ENCODE data around the gene PACRG.
"Not testable (repeated sequence)": the region's sequence is repeated elsewhere in the genome, so short reads cannot be mapped to it uniquely, and the experiment has no call there.

PACRG gene

GRCh38 chr6:162942866-162943265 is 215.1 kb downstream of the PACRG start:
- DNase-seq (ENCODE audit: low spot score), result no peak

DNA sequence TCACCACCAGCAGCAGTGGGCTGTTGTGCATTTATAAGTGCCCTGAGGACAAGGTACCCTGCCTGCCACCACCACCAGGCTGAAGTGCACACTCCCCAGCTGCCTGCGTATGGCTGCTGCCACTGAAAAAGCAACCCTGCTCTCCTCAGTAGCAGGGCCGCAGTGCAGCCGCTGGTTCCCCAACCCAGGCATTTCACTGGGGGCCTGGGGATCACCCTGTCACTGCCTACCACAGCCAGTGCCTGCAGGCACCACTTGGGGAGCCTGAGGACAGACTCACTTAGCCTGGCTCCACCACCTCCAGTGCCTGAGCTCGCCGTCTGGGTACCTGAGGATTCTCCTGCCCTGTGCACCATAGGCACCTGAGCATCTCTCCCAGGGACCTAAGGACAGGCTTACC is 215.6 kb downstream of the PACRG start:
- no peak for DNase-seq (ENCODE audit: low spot score)

GRCh38 chr6:162951164-162951743 is 223.5 kb downstream of the PACRG start:
- DNase-seq (ENCODE audit: low spot score), result no peak

DNA sequence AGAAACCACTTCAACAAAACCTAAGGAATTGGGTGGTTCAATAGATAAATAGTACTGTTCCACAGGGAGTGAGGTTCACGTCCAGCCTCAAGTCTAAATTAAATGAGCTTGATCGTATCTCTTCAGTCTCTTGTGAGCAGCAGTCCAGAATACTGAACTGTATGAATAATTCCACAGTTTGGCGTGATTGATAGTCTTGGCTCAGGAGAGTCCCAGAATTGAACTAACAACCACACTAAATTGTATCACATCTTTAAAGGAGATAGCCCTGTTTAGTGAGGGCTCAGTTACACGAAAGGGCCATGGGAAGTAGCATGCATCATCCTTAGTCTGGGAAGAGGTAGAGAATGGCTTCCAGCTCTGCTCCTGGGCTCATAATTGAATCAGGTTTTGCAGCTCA is 224.6 kb downstream of the PACRG start:
- no peak for DNase-seq (ENCODE audit: low spot score)

DNA sequence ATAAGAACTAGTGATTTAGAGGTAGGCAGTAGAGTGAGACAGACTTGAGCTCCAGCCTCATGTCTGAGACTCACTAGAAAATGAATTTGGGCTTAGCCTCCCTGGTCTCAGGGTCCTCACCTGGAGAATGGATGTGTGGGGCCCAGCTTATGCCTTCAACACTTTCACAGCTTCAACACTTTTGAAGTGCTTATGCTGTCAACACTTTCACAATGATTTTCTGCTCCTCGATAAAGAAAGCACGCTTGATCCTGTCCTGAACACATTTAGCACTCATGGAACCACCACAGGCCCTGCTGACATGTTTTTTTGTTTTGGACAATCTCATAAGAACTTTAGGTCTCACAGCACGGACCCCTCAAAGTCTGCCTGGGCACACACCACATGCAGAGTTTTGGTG is 229.3 kb downstream of the PACRG start:
- no peak for DNase-seq (ENCODE audit: low spot score)

DNA sequence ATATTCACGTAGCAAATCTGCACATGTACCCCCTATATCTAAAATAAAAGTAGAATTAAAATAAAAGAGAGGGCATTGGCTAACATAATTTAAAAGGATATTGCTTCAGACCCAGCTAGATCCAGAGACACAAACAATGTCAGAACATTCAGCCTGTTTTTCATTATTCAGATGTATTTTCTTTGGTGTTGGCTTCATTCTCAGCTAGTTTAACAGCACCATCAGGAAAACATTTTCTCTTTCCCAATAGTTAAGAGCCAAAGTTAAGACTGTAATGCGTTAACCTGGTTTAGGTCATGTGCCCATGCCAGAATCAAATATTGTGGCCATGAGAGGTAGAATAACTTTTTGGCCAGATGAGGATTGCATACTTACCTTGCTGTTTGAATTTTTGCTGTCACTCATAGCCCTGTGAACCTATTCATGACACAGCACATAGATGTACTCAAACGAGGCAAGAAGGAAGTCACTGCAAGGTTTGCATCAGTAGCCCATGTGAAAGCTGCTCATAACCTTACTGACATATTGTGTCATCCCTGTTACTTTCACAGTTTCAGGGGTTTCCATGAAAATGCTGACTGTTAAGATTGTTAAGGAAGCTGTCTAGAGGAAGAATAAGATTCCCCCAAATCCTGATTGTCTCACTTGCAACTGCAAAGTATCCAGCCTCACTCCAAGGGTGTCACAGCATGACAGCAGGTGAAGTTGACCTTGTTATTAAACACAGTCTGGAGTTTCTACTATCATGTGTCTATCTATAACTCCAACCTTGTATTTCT is 233.1 kb downstream of the PACRG start:
- no peak for DNase-seq (ENCODE audit: low spot score)

DNA sequence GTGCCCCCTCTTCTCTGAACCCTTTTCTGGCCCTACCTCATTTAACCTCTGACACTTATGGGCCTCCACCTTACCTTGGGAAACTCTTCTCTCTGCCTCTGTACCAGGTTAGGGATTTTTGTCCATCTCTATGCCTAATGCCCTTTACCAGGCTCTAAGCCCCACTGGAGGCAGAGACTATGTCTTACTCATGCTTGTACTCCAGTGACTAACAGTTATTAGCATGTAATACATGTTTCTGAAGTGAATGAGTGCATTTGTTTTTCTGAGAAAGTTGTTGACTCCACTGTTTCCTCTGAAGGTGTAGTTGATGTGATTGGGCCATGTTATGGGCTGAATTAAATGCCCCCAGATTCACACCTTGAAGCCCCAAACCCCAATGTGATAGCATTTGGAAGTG is 234.3 kb downstream of the PACRG start:
- DNase-seq (ENCODE audit: low spot score), result no peak

DNA sequence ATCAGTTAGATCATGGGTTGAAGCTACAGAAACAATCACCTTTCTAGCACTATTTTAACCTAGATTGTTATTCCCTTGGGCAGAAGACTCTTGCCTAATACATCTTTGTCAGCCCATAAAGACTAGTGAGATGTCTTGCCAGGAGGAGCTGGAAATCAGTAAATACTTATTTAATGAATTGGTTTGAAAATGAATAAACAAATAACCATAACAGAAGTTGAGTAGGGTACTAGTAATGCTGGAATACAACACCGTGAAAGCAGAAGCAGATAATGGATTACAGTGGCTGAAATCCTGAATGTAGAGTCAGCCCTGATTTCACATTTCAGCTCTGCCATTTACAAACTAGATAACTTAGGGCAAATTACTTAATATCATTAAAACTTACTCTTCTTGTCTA is 236.1 kb downstream of the PACRG start:
- DNase-seq (ENCODE audit: low spot score), result no peak

DNA sequence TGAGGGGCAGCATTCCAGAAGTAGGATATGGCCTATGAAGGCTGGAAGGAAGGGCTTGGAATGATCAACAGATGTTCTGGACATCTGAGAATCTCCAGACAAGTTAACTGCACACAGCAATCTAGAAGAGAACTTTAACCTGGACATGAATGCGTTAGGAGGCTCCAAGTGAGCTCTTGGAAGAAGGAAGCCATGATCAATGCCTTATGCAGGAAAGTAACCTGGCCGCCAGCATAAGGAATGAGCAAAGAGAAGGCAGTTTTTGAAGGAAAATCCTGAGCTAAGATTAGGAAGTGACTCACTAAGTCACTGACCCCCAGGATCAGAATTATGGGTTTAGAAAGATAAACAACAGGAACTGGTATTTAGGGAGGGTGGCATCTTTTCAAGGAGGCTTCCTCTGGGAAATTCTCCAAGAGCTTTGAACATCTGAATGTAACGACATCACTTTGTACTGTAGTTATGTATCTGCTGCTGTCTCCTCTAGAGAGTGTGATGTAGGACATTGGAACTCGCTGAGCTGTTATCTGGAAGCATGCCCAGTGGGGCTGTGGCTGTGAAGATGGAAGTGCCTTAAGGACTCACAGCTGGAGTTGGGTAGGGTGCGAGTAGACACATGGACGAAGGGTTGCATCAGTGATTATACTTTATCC is 236.8 kb downstream of the PACRG start:
- DNase-seq (ENCODE audit: low spot score), result no peak

GRCh38 chr6:162965366-162965765 is 237.6 kb downstream of the PACRG start:
- DNase-seq (ENCODE audit: low spot score), result no peak

- no peak for DNase-seq (ENCODE audit: low spot score)
These were observed 242.5 kb downstream of the PACRG start for GRCh38 chr6:162970246-162970645.

DNA sequence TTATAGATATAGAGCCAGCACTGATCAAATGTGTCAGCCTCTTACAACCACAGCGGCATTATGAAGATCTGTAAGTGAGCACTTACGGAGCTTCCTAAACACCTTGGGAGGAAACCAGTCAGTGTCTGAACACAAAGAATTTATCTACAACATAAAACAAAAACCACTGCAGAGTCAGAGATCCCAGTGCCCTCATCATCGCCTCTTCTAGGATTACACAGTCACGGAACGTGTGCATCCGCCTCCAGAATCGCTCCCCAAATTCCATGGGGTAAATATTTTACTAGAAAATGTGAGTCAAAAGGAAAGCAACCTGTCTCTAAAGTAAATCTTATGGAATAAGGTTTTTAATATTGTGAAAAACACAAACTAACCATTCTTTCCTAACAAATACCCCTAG is 243.6 kb downstream of the PACRG start:
- no peak for DNase-seq (ENCODE audit: low spot score)

DNA sequence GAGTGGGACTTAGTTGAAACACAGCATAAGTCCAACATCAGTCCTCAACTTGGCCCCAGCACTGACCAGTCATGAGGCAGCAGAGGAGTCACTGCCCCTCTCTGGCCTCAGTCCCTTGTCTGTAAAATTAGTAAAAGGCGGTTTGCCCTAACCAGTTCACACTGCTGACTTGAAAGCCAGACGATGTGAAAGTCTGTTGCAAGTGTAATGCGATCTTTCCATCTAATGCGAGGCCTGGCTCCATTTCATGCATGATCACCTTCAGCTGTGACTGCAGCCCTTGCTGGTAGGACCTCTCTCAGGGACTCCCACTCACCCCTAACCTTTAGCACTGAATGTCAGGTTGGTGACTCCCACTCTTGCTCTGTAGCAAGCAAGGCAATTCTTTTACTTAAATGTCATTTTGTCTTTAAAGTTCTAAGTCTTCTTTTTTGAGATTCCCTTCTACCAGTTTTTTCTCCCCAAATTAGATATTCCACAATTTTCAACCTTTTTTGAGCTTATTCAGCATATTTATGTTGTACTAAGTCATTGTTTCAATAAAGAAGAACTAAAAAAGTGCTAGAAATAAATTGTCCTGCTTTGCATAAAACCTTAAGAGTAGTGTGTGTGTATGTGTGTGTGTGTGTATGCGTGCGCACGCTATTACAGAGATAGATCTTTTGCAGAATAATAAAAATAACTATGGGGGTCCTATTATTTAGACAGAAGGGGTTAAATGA is 245.5 kb downstream of the PACRG start:
- no peak for DNase-seq (ENCODE audit: low spot score)

GRCh38 chr6:162973980-162974379 is 246.2 kb downstream of the PACRG start:
- DNase-seq (ENCODE audit: low spot score), result peak; percentile 60

- DNase-seq (ENCODE audit: low spot score), result peak; percentile 36
These were observed 246.9 kb downstream of the PACRG start for GRCh38 chr6:162974685-162975084.

DNA sequence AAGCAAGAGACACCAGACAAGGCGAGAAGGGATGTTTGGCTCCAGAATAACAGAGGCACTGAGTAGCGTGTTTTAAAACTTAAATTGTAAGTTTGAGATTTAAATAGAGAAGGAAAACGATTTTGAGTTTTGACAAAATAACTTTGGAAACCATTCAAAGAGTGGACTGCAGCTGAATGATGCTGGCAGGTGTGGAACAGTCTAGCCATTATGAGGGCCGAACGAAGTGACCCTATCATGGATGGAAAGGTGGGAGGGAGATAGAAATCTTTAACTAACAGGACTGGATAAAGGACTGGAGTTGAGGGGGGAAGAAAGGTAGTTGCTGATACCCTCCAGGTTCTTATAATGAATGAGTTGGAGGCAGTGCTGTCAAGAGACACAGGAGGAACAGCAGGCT is 248.4 kb downstream of the PACRG start:
- DNase-seq (ENCODE audit: low spot score), result peak; percentile 17

DNA sequence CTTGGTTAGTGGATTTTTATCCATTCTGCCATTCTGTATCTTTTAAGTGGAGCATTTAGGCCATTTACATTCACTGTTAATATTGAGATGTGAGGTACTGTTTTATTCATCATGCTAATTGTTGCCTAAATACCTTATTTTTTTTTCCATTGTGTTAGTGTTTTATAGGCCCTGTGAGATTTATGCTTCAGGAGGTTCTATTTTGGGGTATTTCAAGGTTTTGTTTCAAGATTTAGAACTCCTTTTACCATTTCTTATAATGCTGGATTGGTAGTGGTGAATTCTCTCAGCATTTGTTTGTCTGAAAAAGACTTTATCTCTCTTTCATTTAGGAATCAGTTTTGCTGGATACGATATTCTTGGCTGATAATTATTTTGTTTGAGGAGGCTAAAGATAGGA is 255.5 kb downstream of the PACRG start:
- DNase-seq (ENCODE audit: low spot score), result not testable (repeated sequence)

- no peak for DNase-seq (ENCODE audit: low spot score)
These were observed 271.0 kb downstream of the PACRG start for GRCh38 chr6:162998777-162999176.

DNA sequence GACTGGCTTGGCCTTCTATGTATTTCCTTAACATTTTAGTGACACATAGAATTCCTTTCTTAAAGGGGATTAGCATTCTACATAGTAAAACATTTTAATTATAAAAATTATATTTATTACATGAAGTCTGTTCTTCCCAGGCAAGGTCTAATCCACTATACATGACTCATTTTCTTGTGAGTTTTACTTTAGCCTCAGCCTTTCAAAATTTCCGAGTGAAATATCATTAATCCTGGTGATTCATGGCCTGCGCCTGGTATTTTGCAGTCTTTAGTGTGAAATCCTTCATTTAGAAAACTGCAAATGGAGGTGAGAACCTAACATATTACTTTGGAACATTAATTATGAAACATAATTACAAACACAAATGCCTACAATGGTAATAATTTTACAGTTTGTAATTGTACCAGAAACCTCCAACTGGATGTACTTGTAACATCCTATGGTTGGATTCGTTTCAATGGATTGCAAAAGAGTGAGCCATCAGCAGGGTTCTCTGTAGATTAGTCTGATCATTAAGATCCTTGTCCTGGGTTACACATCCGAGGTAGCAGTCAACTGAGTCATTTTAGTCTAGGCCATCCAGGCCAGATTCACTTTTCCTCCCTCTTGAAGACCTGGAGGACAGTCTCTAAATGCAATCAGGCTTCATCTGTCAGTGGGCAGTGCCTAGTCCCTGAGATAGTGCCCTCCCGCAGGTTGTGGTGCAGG is 272.0 kb downstream of the PACRG start:
- DNase-seq (ENCODE audit: low spot score), result no peak

DNA sequence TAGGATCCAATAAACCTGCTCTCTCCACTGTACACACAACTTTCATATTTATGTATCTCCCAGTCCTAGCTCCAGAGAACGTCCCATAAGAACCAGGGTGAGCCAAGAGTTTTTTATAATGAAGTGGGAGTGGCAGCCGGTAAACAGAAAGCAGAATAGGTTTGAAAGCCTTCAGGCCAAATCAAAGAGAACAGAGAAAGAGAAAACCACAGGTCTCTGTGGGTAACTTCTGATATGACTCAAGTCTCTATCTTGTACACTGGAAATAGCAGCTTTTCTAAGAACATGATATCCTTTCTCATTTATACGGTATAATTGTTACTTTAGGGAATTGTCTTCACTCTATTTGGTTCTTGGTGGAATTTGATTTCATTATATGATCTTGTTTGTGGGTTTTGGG is 273.6 kb downstream of the PACRG start:
- no peak for DNase-seq (ENCODE audit: low spot score)

- no peak for DNase-seq (ENCODE audit: low spot score)
These were observed 280.4 kb downstream of the PACRG start for GRCh38 chr6:163008186-163008585.

- no peak for DNase-seq (ENCODE audit: low spot score)
These were observed 280.9 kb downstream of the PACRG start for GRCh38 chr6:163008626-163009025.
